Measurements from ENCODE around the gene FDXACB1.

GRCh38 chr11:111923351-111923788 is 44.4 kb upstream of the FDXACB1 start:
- no peak for TF ChIP-seq ZBTB33 (IDR thresholded peaks at IDR 0.05)
- TF ChIP-seq TAF1 (conservative IDR thresholded peaks at IDR 0.05), result no peak

Data from liver (tissue), 2 donors.